Caco-2 (cell line): Measurements from ENCODE around the gene SPRED2. TPM values are rescaled to one million over a fixed set of nuclear protein-coding genes. Genes with fewer than 3 reads are reported as not detected.

Experiments used
- BruUV-seq: library from RNA; stranded (reverse); fragments of 400-500 nt; replicated peaks from 2 replicates; lab custom pipeline; 2021; lab: Mats Ljungman, UMichigan
- CTCF ChIA-PET: fragments of 300-600 bp; sonication (Branson Sonifier 250); formaldehyde crosslinking; loops from one replicate; lab custom pipeline; 2022; ENCODE audit warnings: antibody characterized with exemption; lab: Charles Lee
- POLR2A ChIA-PET: fragments of 300-600 bp; sonication (Branson Sonifier 250); formaldehyde crosslinking; loops from one replicate; lab custom pipeline; 2022; ENCODE audit warnings: antibody characterized with exemption; lab: Charles Lee
- DNase-seq, 2 experiments: peaks; one replicate each; pipeline versions ENCODE4 v3.0.0 to v3.0.0-alpha.2; 2020 to 2022
- H3K27me3 ChIP-seq: replicated peaks from 2 replicates; pipeline ENCODE4 v1.6.0; 2011; ENCODE audit warnings: low read length; ENCODE audit not compliant: control insufficient read depth, insufficient read depth
- H3K36me3 ChIP-seq: 2 replicates; pipeline ENCODE4 v1.5.1; 2011; ENCODE audit warnings: low read length; ENCODE audit not compliant: control insufficient read depth, insufficient read depth
- H3K4me1 ChIP-seq: fragments of 250-450 bp; sonication (Bioruptor Pico); 2 replicates; pipeline ENCODE4 v1.5.1; 2020; ENCODE audit warnings: mild to moderate bottlenecking
- H3K4me3 ChIP-seq: 2 replicates; pipeline ENCODE4 v1.5.1; 2011; ENCODE audit warnings: low read depth, mild to moderate bottlenecking, control low read depth, low read length
- H3K9me3 ChIP-seq: fragments of 250-450 bp; sonication (Bioruptor Pico); 2 replicates; pipeline ENCODE4 v1.5.1; 2020; ENCODE audit warnings: mild to moderate bottlenecking, moderate library complexity
- H3K27ac Mint-ChIP-seq: one replicate; pipeline ENCODE4 v1.8.0; 2022; ENCODE audit warnings: mixed read lengths; ENCODE audit not compliant: unreplicated experiment
- H3K27me3 Mint-ChIP-seq: one replicate; pipeline ENCODE4 v1.8.0; 2022; ENCODE audit warnings: mixed read lengths; ENCODE audit not compliant: insufficient read depth, unreplicated experiment
- H3K36me3 Mint-ChIP-seq: one replicate; pipeline ENCODE4 v1.8.0; 2022; ENCODE audit warnings: mild to moderate bottlenecking, mixed read lengths; ENCODE audit not compliant: insufficient read depth, unreplicated experiment
- H3K4me1 Mint-ChIP-seq: one replicate; pipeline ENCODE4 v1.8.0; 2022; ENCODE audit warnings: low read depth, mixed read lengths; ENCODE audit not compliant: unreplicated experiment
- H3K4me3 Mint-ChIP-seq: one replicate; pipeline ENCODE4 v1.8.0; 2022; ENCODE audit warnings: mild to moderate bottlenecking, moderate library complexity, mixed read lengths; ENCODE audit not compliant: unreplicated experiment
- H3K9me3 Mint-ChIP-seq: one replicate; pipeline ENCODE4 v1.8.0; 2022; ENCODE audit warnings: mixed read lengths; ENCODE audit not compliant: unreplicated experiment
- CTCF ChIP-seq, 2 experiments: fragments of 200-600 bp in 1 of 2; IDR thresholded peaks; 1 replicate in 1 of 2; 2 replicates in 1 of 2; pipeline versions ENCODE4 v1.5.1 to v1.8.0; 2011 to 2022; ENCODE audit warnings: antibody characterized with exemption in 1 of 2, control low read depth in 1 of 2, inconsistent platforms in 1 of 2, low read depth in 1 of 2, low read length in 1 of 2, mild to moderate bottlenecking in 1 of 2, moderate library complexity in 1 of 2; ENCODE audit not compliant: insufficient read depth in 1 of 2, severe bottlenecking in 1 of 2, unreplicated experiment in 1 of 2
- intact Hi-C: fragments of 100-400 bp; cut with micrococcal nuclease; formaldehyde crosslinking; loops from one replicate; pipeline ENCODE4 v1.10.0; 2022; ENCODE audit not compliant: unreplicated experiment
- total RNA-seq: library from RNA; stranded (reverse); gene quantifications from 2 replicates; pipeline ENCODE4 v1.2.3, GENCODE V29; 2022

SPRED2 gene
- total RNA-seq, 1 experiment from 2014 or later, result 49.9 TPM

DNA sequence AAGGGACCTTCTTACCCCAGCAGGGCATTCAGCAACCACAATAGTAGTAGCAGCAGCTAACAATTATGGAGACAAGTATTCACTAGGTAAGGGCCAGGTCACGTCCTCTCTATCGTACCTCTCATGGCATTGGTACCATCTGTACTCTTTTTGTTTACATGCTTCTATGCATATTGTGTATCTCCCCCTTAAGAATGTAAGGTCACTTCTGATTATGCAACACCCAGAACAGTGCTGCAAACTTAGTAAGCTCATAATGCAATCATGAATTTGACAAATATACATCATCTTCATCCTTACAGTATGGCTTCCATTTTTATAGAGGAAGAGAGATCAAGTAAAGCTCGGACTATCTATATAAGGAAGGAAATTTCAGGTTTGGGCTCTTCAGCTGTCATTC lies 46.1 kb downstream of the SPRED2 start:
- no peak for DNase-seq
- BruUV-seq, result no TSS peak
- no peak for TF ChIP-seq CTCF (IDR thresholded peaks at IDR 0.05; ENCODE audit: insufficient read depth in 1 of 2, low read depth in 1 of 2, low read length in 1 of 2, severe bottlenecking in 1 of 2, unreplicated experiment in 1 of 2)
- no peaks in the 10 kb centered on the region for H3K27me3 ChIP-seq
- H3K4me3 Mint-ChIP-seq, result no peak overlapping the region
- ChIA-PET POLR2A (interaction anchor here (0.6 to 0.8 kb wide), 2 partner anchors 20 to 34 kb away, joined by 3 read pairs; no protein-coding TSS in a partner anchor), CTCF (interaction anchor here (0.6 to 1.6 kb wide), 3 partner anchors 9 to 23 kb away, joined by 3 to 4 read pairs (median 3); no protein-coding TSS in a partner anchor)
- H3K4me1 Mint-ChIP-seq, result peaks cover 12% of the 10 kb centered on the region
- no peaks in the 10 kb centered on the region for H3K27me3 Mint-ChIP-seq
- H3K27ac Mint-ChIP-seq, result peak overlapping the region; percentile 26
- H3K9me3 ChIP-seq, result no peaks in the 10 kb centered on the region
- no peak overlapping the region for H3K4me3 ChIP-seq
- intact Hi-C loops, result no loop called here
- peaks cover 4% of the 10 kb centered on the region for H3K4me1 ChIP-seq
- no peaks in the 10 kb centered on the region for H3K9me3 Mint-ChIP-seq
- peaks cover 15% of the 10 kb centered on the region for H3K36me3 Mint-ChIP-seq
- no peaks in the 10 kb centered on the region; the same call in 1 of the 2 replicates for H3K36me3 ChIP-seq

- peaks cover 23% of the 10 kb centered on the region for H3K4me1 Mint-ChIP-seq
- DNase-seq, result no peak
- no peak overlapping the region for H3K4me3 Mint-ChIP-seq
- POLR2A ChIA-PET, result no interaction called here
- H3K27ac Mint-ChIP-seq, result peak overlapping the region; percentile 40
- H3K9me3 ChIP-seq, result no peaks in the 10 kb centered on the region
- CTCF ChIA-PET, result no interaction called here
- H3K9me3 Mint-ChIP-seq, result no peaks in the 10 kb centered on the region
- H3K36me3 ChIP-seq, result no peaks in the 10 kb centered on the region; the same call in 1 of the 2 replicates
- no peak overlapping the region for H3K4me3 ChIP-seq
- H3K4me1 ChIP-seq, result peaks cover 23% of the 10 kb centered on the region
- intact Hi-C loops, result no loop called here
- peaks cover 15% of the 10 kb centered on the region for H3K36me3 Mint-ChIP-seq
- no TSS peak for BruUV-seq
- TF ChIP-seq CTCF (IDR thresholded peaks at IDR 0.05; ENCODE audit: insufficient read depth in 1 of 2, low read depth in 1 of 2, low read length in 1 of 2, severe bottlenecking in 1 of 2, unreplicated experiment in 1 of 2), result no peak
- H3K27me3 ChIP-seq, result no peaks in the 10 kb centered on the region
- H3K27me3 Mint-ChIP-seq, result no peaks in the 10 kb centered on the region
Observed at GRCh38 chr2:65383541-65384488, 48.6 kb downstream of the SPRED2 start.

GRCh38 chr2:65382776-65383357 lies 49.5 kb downstream of the SPRED2 start:
- H3K4me3 ChIP-seq, result no peak overlapping the region
- ChIA-PET CTCF (no interaction called here), POLR2A (no interaction called here)
- TF ChIP-seq CTCF (IDR thresholded peaks at IDR 0.05; ENCODE audit: insufficient read depth in 1 of 2, low read depth in 1 of 2, low read length in 1 of 2, severe bottlenecking in 1 of 2, unreplicated experiment in 1 of 2), result no peak
- H3K9me3 ChIP-seq, result no peaks in the 10 kb centered on the region
- peaks cover 30% of the 10 kb centered on the region for H3K4me1 ChIP-seq
- no peaks in the 10 kb centered on the region for H3K27me3 ChIP-seq
- peak; percentile 13 to 57 for DNase-seq
- BruUV-seq, result no TSS peak
- Mint-ChIP-seq H3K27me3 (no peaks in the 10 kb centered on the region), H3K27ac (no peak overlapping the region), H3K9me3 (no peaks in the 10 kb centered on the region), H3K36me3 (peaks cover 15% of the 10 kb centered on the region), H3K4me1 (peaks cover 33% of the 10 kb centered on the region), H3K4me3 (no peak overlapping the region)
- intact Hi-C loops, result no loop called here
- no peaks in the 10 kb centered on the region; the same call in 1 of the 2 replicates for H3K36me3 ChIP-seq
